Measurements from ENCODE around the gene ARNT2. TPM values are rescaled to one million over a fixed set of nuclear protein-coding genes. Genes with fewer than 3 reads are reported as not detected.

Gene ARNT2
- polyA plus RNA-seq, 1 of the 3 experiments (the other 2 are of a cell fraction) = 17.0 TPM

- Histone ChIP-seq H3K9me2 (no peaks in the 10 kb centered on the region), H3K9me3 (no peaks in the 10 kb centered on the region), H4K20me1 (ENCODE audit: insufficient read depth) (no peaks in the 10 kb centered on the region), H3K36me3 (replicated peaks in 1 of 2; ENCODE audit: control insufficient read depth in 1 of 2, insufficient read depth in 2 of 2, low read length in 1 of 2) (peaks cover under 1 to 5% of the 10 kb centered on the region in 2 experiments), H3K4me1 (ENCODE audit: control insufficient read depth in 1 of 2, insufficient read depth in 2 of 2, low read depth in 1 of 2, low read length in 1 of 2) (peaks cover 0 to 19% of the 10 kb centered on the region in 2 experiments; a peak in 2 of 4 replicates), H3K27me3 (ENCODE audit: insufficient read depth) (no peaks in the 10 kb centered on the region), H3F3A (replicated peaks; ENCODE audit: insufficient read depth) (no peaks in the 10 kb centered on the region), H3K4me3 (ENCODE audit: low read depth in 2 of 2, low read length in 1 of 2) (no peak overlapping the region), H3K4me2 (no peak overlapping the region), H2AFZ (ENCODE audit: low read depth) (no peak overlapping the region), H3K27ac (ENCODE audit: low read depth in 2 of 2, low read length in 1 of 2) (no peak overlapping the region), H3K79me2 (ENCODE audit: insufficient read depth) (no peaks in the 10 kb centered on the region), H3K9ac (no peak overlapping the region)
- WGBS (ENCODE audit: low lambda C conversion rate) = 97% methylated on average over 3 of the region's 5 CpGs
- POLR2A ChIA-PET = no interaction called here
- no peak for DNase-seq
- TF ChIP-seq FOSL2 (IDR thresholded peaks at IDR 0.05; ENCODE audit: borderline replicate concordance, low read depth) (no peak), MEF2A (IDR thresholded peaks at IDR 0.05; ENCODE audit: borderline replicate concordance, low read depth) (no peak), RFX5 (IDR thresholded peaks at IDR 0.05; ENCODE audit: low read length) (no peak), MXI1 (IDR thresholded peaks at IDR 0.05; ENCODE audit: low read depth, low read length) (no peak), FOXM1 (IDR thresholded peaks at IDR 0.05; ENCODE audit: low read depth) (no peak), TEAD4 (IDR thresholded peaks at IDR 0.05; ENCODE audit: borderline replicate concordance, insufficient read depth) (no peak), YY1 (IDR thresholded peaks at IDR 0.05; ENCODE audit: low read depth) (no peak), SMC3 (IDR thresholded peaks at IDR 0.05; ENCODE audit: low read depth, low read length) (no peak), SIN3A (IDR thresholded peaks at IDR 0.05; ENCODE audit: borderline replicate concordance, low read depth, low read length) (no peak), CHD2 (IDR thresholded peaks at IDR 0.05; ENCODE audit: low read length, partially characterized antibody) (no peak), EZH2phosphoT487 (IDR thresholded peaks at IDR 0.05; ENCODE audit: borderline replicate concordance, low read depth) (no peak), EP300 (IDR thresholded peaks at IDR 0.05; ENCODE audit: borderline replicate concordance in 1 of 2, low read depth in 1 of 2, low read length in 1 of 2) (no peak), GATA2 (CRISPR knock-in tag; IDR thresholded peaks at IDR 0.05) (no peak), RCOR1 (IDR thresholded peaks at IDR 0.05; ENCODE audit: low read length) (no peak), USF2 (IDR thresholded peaks at IDR 0.05; ENCODE audit: borderline replicate concordance, low read depth, low read length) (no peak), CTCF (IDR thresholded peaks at IDR 0.05) (no peak), NRF1 (IDR thresholded peaks at IDR 0.05; ENCODE audit: low read depth, low read length) (no peak)
- CTCF ChIA-PET = interaction anchor here (1.3 to 5.9 kb wide), 5 partner anchors 9 to 504 kb away, joined by 3 to 38 read pairs (median 5); partner anchors contain the start of gene CEMIP
Measured at GRCh38 chr15:80465626-80466005, 61.4 kb downstream of the ARNT2 start.
